Measurements from ENCODE around the gene GAGE10. TPM values are rescaled to one million over a fixed set of nuclear protein-coding genes. Genes with fewer than 3 reads are reported as not detected.

GAGE10 gene
- total and polyA plus RNA-seq, 2 of the 8 experiments (the other 6 are each of a cell fraction or from before 2014, with no cell fraction given), result not detected

- Histone ChIP-seq H4K20me1 (replicated peaks in 1 of 2; ENCODE audit: control insufficient read depth in 1 of 2, insufficient read depth in 2 of 2, low read length in 2 of 2) (peaks cover 0 to 11% of the 10 kb centered on the region in 2 experiments), H4K91ac (replicated peaks; ENCODE audit: insufficient read length, low read length) (peak overlapping the region; percentile 39), H2BK15ac (ENCODE audit: low read length) (no peak overlapping the region), H3K36me3 (ENCODE audit: control insufficient read depth in 2 of 4, insufficient read depth in 4 of 4, low read length in 3 of 4) (no peaks in the 10 kb centered on the region), H3K27me3 (replicated peaks in 1 of 4; ENCODE audit: control insufficient read depth in 3 of 4, extremely low read depth in 1 of 4, insufficient read depth in 3 of 4, low read length in 3 of 4) (no peaks in the 10 kb centered on the region), H3K9ac (replicated peaks in 1 of 4; ENCODE audit: extremely low read depth in 1 of 4, low read depth in 3 of 4, low read length in 3 of 4) (peak overlapping the region; percentile 13 to 89 (median 73)), H2AFZ (ENCODE audit: low read length) (no peak overlapping the region), H3K27ac (ENCODE audit: low read depth, low read length) (peak overlapping the region; percentile 78), H2BK20ac (ENCODE audit: low read length) (no peak overlapping the region), H2BK12ac (ENCODE audit: low read depth, low read length) (0 out of 2 replicates have a peak overlapping the region, but pooled peaks have one; percentile 68), H3K14ac (ENCODE audit: insufficient read length) (no peak overlapping the region), H4K8ac (ENCODE audit: extremely low read depth, insufficient read depth, low read length) (no peak overlapping the region), H3K4me2 (ENCODE audit: insufficient read depth in 1 of 2, low read depth in 2 of 2, low read length in 2 of 2) (peak overlapping the region; percentile 74 to 93), H3K23ac (ENCODE audit: insufficient read length) (no peak overlapping the region), H3K56ac (replicated peaks; ENCODE audit: insufficient read length, low read depth, low read length) (no peak overlapping the region), H3K79me1 (ENCODE audit: low read depth, low read length) (peaks cover 2% of the 10 kb centered on the region; the same call in 1 of the 2 replicates), H2BK120ac (replicated peaks; ENCODE audit: low read depth, low read length) (no peak overlapping the region), H3K4me3 (ENCODE audit: extremely low read depth in 1 of 4, insufficient read depth in 2 of 4, low read depth in 3 of 4, low read length in 4 of 4) (peak overlapping the region; percentile 39 to 99 (median 73)), H3K4ac (replicated peaks; ENCODE audit: insufficient read length, low read depth, low read length) (no peak overlapping the region), H3K4me1 (replicated peaks in 1 of 4; ENCODE audit: control insufficient read depth in 3 of 4, insufficient read depth in 4 of 4, low read length in 3 of 4) (peaks cover 0 to 14% (median 5%) of the 10 kb centered on the region in 4 experiments; a peak in 4 of 7 replicates), H3K9me3 (ENCODE audit: insufficient read depth in 2 of 2, low read depth in 1 of 2, low read length in 1 of 2) (no peaks in the 10 kb centered on the region), H2BK5ac (ENCODE audit: low read depth, low read length) (peak overlapping the region; percentile 81), H4K5ac (ENCODE audit: insufficient read length, low read depth, low read length) (peak overlapping the region; percentile 74), H3K23me2 (ENCODE audit: low read depth, low read length) (no peaks in the 10 kb centered on the region; the same call in 1 of the 2 replicates), H2AK5ac (ENCODE audit: low read depth, low read length) (no peak overlapping the region), H3K18ac (ENCODE audit: extremely low read depth, low read length) (peak overlapping the region; percentile 51; the same call in 1 of the 2 replicates), H3K79me2 (ENCODE audit: control insufficient read depth in 1 of 2, insufficient read depth in 2 of 2, low read length in 2 of 2) (peaks cover 12 to 33% of the 10 kb centered on the region in 2 experiments; a peak in 3 of 4 replicates)
- 6% methylated on average over 3 of the region's 4 CpGs; no CpG with 5 or more reads in 1 of the 2 experiments for WGBS, 2 experiments (ENCODE audit: extremely low coverage in 1 of 2, insufficient coverage in 1 of 2, insufficient read length in 1 of 2, insufficient replicate concordance in 2 of 2, low coverage in 1 of 2, low lambda C conversion rate in 2 of 2, missing lambda C conversion rate in 1 of 2)
- POLR2A ChIA-PET (ENCODE audit: partially characterized antibody), result interaction anchor here (0.7 to 2.3 kb wide), 11 partner anchors 10 to 78 kb away, joined by 3 to 10 read pairs (median 5); partner anchors contain the start of gene CCDC22
- CTCF ChIA-PET (ENCODE audit: partially characterized antibody), result interaction anchor here (0.6 to 0.8 kb wide), 2 partner anchors 38 to 76 kb away, joined by 3 read pairs; no protein-coding TSS in a partner anchor
- DNase-seq (ENCODE audit: low read depth in 1 of 2, low spot score in 2 of 2) (no peak), FAIRE-seq (no peak)
- TF ChIP-seq CBX8 (IDR thresholded peaks at IDR 0.05; ENCODE audit: borderline replicate concordance, low read depth, low read length), result no peak
- TF ChIP-seq PHF8 (conservative IDR thresholded peaks at IDR 0.05; ENCODE audit: low read depth, low read length), result peak; percentile 47; the same call in 1 of the 2 replicates
Measured at GRCh38 chrX:49268702-49269009, 34.8 kb upstream of the GAGE10 start.

All from H1 (cell line).